HL-60 (cell line): Measurements from ENCODE around the gene TMEM59L.

Experiments used
- GABPA ChIP-seq: IDR thresholded peaks from 2 replicates; pipeline ENCODE4 v1.6.1; 2012; ENCODE audit warnings: low read depth
- POLR2AphosphoS5 ChIP-seq: IDR thresholded peaks from 2 replicates; pipeline ENCODE4 v1.6.1; 2012; ENCODE audit warnings: low read depth
- TF ChIP-seq, protein P1 (sequence below): IDR thresholded peaks from one replicate; pipeline ENCODE4 v1.5.1; 2011; ENCODE audit warnings: low read length, control low read depth, inconsistent platforms; ENCODE audit not compliant: insufficient read depth
- TF ChIP-seq, protein P2 (sequence below): IDR thresholded peaks from 2 replicates; pipeline ENCODE4 v1.6.1; 2012; ENCODE audit warnings: low read depth; ENCODE audit not compliant: insufficient replicate concordance

DNA sequence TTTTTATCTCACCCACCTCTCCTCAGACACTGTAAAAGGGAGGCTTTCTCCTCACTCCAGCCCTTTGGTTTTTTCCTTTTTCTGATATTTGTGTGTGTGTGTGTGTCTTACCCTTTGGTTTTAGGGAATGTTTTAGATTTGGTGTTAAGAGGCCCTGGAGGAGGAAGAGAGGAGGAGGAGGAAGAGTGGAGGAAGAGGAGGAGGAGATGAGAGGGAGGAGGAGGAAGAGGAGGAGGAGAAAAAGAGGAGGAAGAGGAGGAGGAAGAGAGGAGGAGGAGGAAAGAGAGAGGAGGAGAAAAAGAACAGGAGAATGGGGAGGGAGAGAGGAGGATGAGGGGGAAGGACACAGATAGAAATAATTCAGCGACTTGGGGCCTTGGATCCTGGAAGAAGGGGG, 34.7 kb downstream of the TMEM59L start:
- TF ChIP-seq POLR2AphosphoS5 (no peak), GABPA (no peak)
- TF ChIP-seq, protein P1, sequence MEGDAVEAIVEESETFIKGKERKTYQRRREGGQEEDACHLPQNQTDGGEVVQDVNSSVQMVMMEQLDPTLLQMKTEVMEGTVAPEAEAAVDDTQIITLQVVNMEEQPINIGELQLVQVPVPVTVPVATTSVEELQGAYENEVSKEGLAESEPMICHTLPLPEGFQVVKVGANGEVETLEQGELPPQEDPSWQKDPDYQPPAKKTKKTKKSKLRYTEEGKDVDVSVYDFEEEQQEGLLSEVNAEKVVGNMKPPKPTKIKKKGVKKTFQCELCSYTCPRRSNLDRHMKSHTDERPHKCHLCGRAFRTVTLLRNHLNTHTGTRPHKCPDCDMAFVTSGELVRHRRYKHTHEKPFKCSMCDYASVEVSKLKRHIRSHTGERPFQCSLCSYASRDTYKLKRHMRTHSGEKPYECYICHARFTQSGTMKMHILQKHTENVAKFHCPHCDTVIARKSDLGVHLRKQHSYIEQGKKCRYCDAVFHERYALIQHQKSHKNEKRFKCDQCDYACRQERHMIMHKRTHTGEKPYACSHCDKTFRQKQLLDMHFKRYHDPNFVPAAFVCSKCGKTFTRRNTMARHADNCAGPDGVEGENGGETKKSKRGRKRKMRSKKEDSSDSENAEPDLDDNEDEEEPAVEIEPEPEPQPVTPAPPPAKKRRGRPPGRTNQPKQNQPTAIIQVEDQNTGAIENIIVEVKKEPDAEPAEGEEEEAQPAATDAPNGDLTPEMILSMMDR: no peak
- TF ChIP-seq, protein P2, sequence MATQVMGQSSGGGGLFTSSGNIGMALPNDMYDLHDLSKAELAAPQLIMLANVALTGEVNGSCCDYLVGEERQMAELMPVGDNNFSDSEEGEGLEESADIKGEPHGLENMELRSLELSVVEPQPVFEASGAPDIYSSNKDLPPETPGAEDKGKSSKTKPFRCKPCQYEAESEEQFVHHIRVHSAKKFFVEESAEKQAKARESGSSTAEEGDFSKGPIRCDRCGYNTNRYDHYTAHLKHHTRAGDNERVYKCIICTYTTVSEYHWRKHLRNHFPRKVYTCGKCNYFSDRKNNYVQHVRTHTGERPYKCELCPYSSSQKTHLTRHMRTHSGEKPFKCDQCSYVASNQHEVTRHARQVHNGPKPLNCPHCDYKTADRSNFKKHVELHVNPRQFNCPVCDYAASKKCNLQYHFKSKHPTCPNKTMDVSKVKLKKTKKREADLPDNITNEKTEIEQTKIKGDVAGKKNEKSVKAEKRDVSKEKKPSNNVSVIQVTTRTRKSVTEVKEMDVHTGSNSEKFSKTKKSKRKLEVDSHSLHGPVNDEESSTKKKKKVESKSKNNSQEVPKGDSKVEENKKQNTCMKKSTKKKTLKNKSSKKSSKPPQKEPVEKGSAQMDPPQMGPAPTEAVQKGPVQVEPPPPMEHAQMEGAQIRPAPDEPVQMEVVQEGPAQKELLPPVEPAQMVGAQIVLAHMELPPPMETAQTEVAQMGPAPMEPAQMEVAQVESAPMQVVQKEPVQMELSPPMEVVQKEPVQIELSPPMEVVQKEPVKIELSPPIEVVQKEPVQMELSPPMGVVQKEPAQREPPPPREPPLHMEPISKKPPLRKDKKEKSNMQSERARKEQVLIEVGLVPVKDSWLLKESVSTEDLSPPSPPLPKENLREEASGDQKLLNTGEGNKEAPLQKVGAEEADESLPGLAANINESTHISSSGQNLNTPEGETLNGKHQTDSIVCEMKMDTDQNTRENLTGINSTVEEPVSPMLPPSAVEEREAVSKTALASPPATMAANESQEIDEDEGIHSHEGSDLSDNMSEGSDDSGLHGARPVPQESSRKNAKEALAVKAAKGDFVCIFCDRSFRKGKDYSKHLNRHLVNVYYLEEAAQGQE: no peak
